ENCODE results near the gene YWHAE.
A peak's percentile ranks its signal among the peaks of the same experiment; 100 is the strongest.
"Not testable (repeated sequence)": the region's sequence is repeated elsewhere in the genome, so short reads cannot be mapped to it uniquely, and the experiment has no call there.

Gene YWHAE

DNA sequence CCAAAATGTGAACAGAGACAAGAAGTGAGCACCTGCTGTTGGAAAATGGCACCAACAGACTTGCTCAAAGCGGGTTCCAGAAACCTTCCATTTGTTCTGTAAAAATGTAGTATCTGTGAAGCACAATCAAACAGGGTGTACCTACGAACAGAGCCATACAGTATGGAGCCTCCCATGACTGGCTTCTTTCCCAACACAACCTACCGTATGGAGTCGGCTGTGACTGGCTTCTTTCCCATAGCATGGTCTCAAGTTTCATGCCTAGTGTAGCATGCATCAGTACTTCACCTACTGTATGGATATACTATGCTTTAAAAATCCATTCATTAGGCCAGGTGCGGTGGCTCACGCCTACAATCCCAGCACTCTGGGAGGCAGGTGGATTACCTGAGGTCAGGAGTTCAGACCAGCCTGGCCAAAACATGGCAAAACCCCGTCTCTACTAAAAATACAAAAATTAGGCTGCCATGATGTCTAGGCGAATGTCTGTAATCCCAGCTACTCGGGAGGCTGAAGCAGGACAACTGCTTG lies 26.2 kb downstream of the YWHAE start:
- DNase-seq = no peak

DNA sequence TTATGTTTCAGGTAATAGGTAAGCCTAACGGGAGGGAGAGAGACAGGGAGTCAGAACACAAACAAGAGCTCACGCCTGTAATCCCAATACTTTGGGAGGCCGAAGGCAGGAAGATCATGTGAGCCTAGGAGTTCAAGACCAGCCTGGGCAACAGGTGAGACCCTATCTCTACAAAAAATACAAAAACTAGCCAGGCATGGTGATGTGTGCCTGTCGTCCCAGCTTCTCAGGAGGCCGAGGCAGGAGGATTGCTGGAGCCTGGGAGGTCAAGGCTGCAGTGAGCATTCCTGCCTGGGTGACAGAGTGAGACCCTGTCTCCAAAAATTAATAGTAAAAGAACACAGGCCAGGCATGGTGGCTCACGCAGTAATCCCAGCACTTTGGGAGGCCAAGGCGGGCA lies 27.4 kb downstream of the YWHAE start:
- no peak for DNase-seq

DNA sequence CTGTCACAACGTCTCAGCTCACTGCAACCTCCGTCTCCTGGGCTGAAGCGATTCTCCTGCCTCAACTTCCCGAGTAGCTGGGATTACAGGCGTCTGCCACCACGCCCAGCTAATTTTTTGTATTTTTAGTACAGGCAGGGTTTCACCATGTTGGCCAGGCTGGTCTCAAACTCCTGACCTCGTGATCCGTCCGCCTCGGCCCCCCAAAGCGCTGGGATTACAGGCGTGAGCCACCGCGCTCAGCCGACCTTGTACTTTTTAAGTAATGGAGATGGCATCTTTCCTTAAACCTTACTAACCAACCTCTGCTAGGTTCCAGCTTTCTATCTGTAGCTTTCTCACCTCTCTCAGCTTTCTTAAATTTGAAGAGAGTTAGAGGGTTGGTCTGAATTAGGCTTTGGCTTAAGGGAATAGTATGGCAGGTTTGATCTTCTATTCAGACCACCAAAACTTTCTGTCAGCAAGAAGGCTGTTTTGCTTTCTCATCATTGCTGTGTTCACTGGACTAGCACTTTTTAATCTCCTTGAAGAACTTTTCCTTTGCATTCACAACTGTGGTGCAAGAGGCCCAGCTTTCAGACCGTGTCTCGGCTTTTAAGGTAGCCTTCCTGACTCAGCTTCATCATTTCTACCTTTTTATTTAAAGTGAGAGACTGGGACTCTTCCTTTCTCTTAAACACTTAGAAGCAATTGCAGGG lies 28.0 kb downstream of the YWHAE start:
- DNase-seq = no peak

DNA sequence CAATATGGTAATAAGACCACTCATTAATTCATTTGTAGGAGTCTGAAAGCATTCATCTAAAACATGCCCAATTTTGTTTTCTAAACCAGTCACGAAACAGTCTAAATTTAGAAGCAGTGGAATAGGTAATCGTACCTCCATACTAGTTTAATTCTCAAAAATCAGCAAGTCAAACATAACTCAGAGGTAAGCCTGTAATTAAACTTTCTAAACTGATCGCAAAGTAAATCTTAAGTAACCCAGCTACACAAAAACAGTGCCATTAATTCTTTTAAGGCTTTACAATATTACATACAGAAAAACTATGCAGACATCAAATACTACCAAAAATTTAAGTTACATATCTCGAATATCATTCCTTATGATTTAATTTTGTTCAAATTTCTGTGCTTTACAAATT lies 31.4 kb downstream of the YWHAE start:
- no peak for DNase-seq

DNA sequence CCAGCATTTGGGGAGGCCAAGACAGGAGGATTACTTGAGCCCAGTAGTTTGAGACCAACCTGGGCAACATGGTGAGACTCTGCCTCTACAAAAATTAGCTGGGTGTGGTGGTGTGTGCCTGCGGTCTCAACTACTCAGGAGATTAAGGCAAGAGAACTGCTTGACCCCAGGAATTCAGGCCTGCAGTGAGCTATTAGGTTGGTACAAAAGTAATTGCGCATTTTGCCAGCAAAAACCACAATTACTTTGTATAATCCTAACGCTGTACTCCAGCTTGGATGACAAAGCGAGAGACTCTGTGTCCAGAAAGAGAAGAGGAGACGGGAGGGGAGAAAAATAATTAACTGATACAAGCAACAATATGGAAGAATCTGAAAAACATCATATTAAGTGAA lies 32.7 kb downstream of the YWHAE start:
- DNase-seq = no peak

DNA sequence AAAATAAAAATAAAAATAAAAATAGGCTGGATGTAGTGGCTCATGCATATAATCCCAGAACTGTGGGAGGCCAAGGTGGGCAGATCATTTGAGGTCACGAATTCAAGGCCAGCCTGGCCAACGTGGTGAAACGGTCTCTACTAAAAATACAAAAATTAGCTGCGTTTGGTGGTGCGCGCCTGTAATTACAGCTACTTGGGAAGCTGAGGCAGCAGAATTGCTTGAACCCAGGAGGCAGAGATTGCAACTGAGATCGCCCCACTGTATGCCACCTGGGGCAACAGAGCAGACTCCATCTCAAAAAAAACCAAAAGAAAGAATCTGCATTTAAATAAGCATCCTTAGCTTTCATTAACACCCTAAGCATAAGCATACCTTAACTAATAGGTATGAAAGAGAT lies 33.8 kb downstream of the YWHAE start:
- DNase-seq = no peak

DNA sequence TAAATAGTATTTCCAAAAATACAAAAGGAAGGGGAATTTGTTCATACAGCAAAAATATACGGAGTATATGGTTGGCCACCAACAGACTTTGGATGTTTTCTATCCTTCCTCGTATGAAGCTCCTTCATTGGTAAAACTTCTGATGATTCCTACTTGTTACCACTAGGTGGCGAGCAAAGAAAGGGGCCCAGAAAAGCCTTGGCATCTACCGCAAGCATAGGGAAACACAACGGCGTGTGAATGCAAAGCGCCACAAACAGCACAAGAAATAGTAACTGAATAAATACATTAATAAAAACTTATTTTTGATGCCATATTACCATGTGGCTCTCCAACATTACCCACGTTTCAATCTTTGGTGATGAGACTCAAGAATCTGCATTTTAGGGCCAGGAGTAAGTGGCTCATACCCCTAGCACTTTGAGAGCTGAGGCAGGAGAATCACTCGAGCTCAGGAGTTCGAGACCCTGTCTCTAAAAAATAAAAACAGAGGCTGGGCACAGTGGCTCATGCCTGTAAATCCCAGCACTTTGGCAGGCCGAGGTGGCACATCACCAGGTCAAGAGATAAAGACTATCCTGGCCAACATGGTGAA lies 34.5 kb downstream of the YWHAE start:
- peak; percentile 39 for DNase-seq

DNA sequence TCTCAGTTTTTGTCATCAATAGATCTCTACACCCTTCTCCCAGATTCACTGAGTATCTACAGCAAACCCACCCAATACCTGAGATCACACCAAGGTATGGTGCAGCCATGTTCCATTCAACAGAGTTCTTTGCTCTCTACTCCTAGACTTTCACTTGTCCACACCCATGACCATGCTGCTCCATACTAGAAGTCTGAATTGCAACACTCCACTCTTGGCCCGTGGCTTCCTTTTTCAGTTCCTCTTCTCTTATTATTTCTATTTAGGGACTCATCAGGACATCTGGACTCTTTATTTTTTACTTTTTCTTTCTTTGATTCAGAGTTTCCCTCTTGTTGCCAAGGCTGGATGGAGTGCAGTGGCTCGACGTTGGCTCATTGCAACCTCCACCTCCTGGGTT lies 37.1 kb downstream of the YWHAE start:
- no peak for DNase-seq

DNA sequence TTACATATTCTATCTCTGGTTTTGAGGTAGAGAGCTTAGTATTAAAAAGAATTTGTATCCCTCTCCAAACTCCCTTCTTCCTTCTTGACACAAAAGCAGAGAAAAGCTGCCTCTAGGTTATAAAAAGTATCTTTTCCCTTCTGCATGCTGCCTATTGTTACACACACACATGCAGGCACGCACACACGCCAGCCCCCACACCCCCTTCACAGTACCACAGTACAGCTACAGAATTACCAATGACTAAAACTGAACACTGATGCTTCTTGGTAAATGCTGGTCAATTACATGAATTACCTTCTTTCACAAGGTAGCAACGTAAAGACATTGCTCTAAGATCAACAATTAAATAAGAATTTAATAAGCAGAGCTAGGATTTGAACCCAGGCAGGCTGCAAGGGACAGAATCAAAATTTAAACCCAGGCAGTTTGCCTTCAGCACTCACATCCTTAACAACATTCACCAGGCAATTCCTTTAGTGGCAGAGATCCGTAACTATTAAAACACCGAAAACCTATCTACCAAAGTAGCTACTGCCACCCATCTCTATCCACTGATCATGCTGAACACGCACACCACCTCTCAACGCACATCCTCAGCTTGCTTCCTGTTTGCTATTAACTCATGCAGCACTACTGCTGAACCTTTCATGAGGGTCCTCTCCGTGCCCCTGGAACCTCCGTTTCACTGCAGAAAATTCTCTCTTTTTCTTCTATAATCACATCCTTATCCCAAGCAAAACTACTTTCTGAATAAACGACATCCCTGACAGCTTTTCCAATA lies 37.8 kb downstream of the YWHAE start:
- no peak for DNase-seq

DNA sequence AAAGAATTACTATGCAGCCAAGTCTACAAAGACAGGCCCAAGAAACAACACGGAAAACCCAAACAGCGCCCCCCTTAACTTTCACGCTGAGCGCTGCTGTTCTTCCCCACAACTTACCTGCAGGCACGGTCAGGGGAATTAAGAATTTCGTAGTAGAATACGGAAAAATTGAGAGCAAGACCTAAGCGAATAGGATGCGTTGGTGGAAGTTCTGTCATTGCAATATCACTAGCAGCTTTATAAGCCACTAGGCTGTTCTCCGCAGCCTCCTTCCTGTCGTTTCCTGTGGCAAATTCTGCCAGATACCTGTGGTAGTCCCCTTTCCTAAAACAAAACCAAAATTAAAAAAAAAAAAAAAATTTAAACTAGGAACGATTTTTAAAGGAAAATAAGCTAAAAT lies 39.0 kb downstream of the YWHAE start:
- no peak for DNase-seq

DNA sequence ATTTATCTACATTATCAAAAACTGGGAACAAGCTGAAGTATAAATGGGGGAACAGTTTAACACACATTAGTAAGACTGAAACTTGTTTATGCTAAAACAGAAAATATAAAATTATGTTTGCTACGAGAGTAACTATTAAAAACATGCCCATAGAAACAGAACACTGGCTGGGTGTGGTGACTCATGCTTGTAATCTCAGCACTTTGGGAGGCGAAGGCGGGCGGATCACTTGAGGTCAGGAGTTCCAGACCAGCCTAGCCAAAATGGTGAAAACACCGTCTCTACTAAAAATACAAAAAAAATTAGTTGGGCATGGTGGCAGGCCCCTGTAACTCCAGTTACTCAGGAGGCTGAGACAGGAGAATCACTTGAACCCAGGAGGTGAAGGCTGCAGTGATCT lies 39.7 kb downstream of the YWHAE start:
- DNase-seq = peak; percentile 24

DNA sequence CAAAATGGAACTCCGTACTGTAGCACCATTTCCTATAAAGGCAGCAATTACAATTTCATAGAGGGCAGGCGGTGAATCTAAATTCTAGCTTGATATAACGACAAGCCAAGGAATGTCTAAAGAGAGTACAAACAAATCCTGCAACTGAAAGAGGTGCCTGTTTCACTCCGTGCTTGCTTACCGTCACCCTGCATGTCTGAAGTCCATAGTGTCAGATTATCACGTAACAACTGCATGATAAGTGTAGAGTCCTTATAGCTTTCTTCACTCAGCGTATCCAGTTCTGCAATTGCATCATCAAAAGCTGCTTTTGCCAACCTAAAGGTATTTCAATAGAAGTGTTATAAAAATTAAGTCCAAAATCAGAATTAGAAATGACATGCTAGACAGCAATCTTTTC lies 46.0 kb downstream of the YWHAE start:
- no peak for DNase-seq

DNA sequence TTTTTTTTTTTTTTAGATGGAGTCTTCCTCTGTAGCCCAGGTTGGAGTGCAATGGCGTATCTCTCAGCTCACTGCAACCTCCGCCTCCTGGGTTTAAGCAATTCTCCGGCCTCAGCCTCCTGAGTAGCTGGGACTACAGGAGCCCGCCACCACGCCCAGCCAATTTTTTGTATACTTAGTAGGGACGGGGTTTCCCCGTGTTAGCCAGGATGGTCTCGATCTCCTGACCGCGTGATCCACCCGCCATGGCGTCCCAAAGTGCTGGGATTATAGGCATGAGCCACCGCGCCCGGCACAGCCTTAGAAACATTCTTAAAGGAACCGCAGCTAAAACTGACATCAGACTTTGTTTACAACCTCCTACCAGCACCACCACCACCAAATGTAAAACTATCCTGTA lies 47.5 kb downstream of the YWHAE start:
- DNase-seq = not testable (repeated sequence)

DNA sequence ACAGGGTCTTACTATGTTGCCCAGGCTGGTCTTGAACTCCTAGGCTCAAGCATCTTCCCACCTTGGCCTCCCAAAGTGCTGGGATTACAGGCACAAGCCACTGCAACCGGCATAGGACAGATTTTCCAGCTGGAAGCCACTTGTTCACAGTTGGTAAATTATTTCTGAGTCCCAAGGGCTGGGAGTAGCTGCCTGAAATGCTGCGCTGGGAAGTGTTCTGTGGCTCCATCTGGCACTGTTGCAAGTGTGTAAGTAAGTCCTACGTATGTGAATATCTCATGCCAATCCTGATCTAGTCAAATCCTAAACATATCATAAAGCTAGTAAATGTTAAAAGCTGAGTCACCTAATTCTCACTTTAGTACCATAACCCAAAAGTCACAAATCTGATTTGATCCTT lies 48.1 kb downstream of the YWHAE start:
- no peak for DNase-seq

DNA sequence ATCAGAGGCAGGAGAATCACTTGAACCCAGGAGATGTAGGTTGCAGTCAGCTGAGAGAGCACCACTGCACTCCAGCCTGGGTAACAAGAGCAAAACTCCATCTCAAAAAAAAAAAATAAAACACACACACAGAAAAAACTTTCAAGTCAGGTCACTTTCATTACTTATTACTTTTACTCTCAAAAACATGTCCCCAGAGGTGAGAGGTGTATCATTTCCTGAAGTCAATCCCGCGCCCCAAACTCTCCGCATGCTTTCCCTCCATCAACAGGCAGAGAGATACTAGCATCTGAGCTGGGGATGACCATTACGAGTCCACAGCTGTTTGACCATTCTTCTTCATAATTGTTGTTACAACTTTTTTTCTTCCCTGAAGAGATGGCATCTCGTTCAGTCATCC lies 48.7 kb downstream of the YWHAE start:
- DNase-seq = no peak

DNA sequence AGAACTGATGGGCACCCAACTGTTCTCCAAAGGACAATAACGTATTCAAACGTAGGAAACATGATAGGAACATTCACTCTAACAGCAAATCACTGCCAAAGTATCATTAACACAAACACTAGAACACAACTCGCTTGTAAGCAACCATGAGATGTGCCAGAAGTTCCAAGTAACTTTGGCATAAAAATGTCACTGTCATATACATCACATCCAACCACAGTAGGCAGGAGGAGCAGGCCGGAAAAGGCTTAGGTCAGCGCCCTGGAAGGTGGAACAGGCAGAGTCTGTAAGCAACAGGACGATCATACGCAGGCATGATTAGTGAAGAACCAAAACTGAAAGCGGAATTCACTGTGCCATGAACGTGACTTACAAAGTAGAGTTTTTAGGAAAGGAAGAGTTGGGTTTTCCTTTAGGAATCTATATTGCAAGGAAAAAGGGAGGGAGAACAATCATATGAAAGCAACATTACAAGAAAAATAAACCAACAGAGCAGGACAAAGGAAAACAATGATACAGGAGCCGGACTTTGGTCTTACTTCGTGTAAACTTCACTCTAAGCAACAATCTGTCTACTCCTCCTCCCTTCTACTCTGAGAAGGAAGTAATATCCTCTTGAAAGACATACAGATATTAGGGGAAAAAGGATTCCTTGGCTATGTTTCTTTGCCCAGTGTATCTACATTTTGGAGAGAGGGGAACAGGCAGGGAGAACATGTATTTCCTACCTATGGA lies 52.3 kb downstream of the YWHAE start:
- DNase-seq = no peak

DNA sequence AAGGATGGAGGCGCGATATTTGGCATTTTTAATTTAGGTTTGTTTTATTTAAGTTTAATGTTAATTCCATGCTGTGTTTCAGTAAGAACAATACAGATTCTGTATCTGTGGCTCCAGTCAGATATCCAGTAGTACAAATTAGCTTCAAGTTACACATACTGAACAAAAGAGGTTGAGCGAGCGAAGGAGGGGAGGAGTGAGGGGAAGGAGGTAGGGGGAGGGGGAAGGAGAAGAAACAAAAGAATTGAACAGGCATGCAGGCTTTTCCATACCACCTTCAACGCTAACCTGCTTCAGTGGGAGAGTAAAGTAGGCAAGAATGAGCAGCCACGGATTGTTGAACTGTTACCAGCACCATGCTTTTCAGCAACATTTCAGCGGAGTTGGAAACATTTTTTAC lies 55.5 kb downstream of the YWHAE start:
- no peak for DNase-seq

DNA sequence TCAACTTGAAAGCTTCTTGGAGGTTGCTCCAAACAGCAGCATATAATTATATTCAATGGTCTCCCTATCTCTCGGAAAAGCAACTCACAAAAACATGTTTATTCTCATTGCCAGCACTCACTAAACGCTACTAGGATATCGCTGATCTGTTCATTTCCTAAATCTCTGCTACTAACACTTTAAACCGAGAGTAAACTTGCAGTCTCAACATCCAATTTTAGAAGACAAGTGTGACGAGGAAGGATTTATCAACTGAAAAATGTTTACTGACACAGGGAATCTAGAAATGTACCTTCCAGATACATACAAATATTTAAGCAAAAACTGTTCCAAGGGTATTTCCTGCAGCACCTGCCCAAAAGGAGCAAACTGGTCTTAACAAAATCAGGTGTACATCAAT lies 56.5 kb downstream of the YWHAE start:
- DNase-seq = no peak

DNA sequence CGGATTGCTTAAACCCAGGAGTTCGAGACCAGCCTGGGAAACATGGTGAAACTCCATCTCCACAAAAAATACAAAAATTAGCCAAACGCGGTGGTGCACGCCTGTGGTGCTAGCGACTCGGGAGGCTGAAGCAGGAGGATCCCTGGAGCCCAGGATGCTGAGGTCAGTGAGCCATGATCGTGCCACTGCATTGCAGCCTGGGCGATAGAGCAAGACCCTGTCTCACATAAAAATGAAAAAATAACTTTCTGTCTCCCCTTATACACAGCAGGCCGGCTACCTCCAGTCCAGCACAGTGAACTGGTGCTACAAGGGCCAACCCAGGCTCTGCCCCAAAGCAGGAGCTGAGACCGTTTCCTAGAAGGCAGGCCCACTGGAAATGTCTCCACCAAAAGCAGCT lies 59.7 kb downstream of the YWHAE start:
- DNase-seq = no peak

DNA sequence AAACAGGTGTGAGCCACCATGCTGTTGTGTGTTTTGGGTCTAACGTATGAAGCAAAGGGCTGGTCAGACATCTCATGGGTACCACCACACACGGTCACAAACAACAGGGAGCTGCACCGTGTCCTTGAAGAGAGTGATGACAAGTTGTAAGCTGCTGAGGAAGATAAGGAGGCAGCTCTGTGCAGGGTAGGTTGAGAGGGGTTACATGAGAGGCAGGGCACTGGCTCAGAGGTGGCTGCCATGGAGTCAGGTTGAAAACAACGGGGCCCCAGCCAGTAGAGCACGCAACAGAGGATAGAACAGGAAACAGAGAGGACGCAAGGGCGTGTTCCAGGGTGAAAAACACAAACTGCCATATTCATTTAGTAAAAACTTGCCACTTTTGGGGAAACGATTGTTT lies 68.3 kb downstream of the YWHAE start:
- DNase-seq = no peak

DNA sequence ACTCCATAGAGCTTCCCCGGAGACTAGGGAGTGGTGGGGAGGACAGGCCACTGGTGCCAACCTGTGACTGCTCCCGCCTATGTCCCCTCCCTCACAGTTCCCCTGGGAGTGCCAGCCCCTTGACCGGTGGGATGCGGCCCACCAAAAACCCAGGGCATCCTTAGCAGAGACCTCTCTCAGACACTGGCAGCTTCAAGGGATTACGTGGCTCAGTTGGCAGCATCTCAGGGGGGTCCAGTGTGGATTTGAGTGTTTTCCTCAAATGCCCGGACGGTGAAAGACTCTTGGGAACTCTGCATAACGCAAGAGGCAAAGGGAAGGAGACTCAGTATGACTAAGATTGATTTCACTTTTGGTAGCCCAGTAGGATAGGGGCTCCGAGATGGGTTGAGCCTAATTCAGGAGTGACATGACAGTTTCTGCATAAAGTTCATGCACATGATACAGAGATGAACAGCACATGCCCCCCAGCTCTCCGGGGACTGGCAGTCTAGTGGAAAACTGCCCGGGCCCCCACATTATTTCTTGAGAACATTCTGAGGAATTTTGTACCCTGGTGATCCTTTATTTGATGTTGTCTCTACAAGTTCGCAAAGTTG lies 70.2 kb downstream of the YWHAE start:
- no peak for DNase-seq

DNA sequence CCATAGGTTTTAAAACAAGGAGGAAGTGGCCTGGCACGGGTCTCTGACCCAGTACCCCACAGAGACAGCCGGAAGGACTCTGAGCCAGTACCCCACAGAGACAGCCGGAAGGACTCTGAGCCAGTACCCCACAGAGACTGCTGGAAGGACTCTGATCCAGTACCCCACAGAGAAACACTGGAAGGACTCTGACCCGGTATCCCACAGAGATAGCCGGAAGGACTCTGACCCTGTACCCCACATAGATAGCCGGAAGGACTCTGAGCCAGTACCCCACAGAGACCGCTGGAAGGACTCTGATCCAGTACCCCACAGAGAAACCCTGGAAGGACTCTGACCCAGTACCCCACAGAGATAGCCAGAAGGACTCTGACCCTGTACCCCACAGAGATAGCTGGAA lies 71.6 kb downstream of the YWHAE start:
- no peak for DNase-seq

DNA sequence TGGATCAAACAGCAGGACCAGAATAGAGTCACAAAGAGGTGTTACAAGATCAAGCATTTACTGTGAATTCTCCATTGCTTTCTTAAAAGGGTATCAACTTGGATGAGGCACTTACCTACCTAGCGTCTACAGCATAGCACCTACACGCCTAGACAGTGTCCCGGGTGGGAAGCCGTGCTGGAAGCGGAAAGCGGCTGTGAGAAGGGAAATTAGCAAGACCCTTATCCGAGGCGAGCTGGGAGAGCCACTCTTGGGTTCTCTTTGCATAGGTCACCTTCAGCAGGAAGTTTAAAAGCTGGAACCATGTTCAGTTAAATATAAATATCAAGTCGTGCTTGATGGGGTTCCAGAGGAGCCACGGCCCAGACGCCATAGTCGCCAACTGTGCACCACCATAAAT lies 74.3 kb downstream of the YWHAE start:
- no peak for DNase-seq

All from NCI-H226 (cell line).